ENCODE data around the gene SLC12A7.

DNA sequence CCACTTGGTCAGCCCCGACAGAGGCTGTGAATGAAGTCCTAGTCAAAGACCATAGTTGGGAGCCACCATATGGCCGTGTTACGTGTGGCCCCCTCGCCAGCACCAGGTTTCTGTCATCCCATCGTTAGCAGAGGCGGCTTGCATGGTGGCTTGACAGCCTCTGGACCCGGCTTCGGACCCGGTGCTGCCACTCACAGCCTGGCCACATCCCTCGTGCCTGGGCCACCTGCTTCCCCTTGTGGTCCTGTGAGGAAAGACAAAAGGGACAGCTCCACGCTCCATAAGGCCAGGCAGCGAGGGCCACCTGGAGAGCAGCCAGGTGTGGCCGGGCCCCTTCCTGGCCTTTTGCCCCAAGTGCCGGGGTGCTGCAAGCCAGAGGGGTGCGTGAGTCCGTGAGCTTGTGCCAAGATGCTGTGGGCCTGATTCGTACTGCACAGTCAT, 97.1 kb downstream of the SLC12A7 start:
- TF ChIP-seq, protein P1, sequence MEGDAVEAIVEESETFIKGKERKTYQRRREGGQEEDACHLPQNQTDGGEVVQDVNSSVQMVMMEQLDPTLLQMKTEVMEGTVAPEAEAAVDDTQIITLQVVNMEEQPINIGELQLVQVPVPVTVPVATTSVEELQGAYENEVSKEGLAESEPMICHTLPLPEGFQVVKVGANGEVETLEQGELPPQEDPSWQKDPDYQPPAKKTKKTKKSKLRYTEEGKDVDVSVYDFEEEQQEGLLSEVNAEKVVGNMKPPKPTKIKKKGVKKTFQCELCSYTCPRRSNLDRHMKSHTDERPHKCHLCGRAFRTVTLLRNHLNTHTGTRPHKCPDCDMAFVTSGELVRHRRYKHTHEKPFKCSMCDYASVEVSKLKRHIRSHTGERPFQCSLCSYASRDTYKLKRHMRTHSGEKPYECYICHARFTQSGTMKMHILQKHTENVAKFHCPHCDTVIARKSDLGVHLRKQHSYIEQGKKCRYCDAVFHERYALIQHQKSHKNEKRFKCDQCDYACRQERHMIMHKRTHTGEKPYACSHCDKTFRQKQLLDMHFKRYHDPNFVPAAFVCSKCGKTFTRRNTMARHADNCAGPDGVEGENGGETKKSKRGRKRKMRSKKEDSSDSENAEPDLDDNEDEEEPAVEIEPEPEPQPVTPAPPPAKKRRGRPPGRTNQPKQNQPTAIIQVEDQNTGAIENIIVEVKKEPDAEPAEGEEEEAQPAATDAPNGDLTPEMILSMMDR (IDR thresholded peaks at IDR 0.05): no peak
- no peak for TF ChIP-seq POLR2A (IDR thresholded peaks at IDR 0.05)
